Esophagus (tissue), 2 donors: ENCODE results near the gene SPTBN5. TPM values are rescaled to one million over a fixed set of nuclear protein-coding genes. Genes with fewer than 3 reads are reported as not detected.

Source experiments
- H3K27ac ChIP-seq, 2 donors: one replicate each; pipeline ENCODE4 v1.5.1; 2013; ENCODE audit warnings: low read depth in 2 of 2, mild to moderate bottlenecking in 2 of 2, inconsistent platforms in 1 of 2, low read length in 1 of 2, moderate library complexity in 1 of 2
- H3K27me3 ChIP-seq, 2 donors: one replicate each; pipeline ENCODE4 v1.6.1; 2013; ENCODE audit warnings: low read length in 2 of 2, control low read depth in 1 of 2, mild to moderate bottlenecking in 1 of 2; ENCODE audit not compliant: insufficient read depth in 2 of 2, control insufficient read depth in 1 of 2
- H3K36me3 ChIP-seq, 2 donors: one replicate each; pipeline ENCODE4 v1.6.1; 2013; ENCODE audit warnings: low read length in 1 of 2; ENCODE audit not compliant: control insufficient read depth in 2 of 2, insufficient read depth in 2 of 2
- H3K4me1 ChIP-seq, 2 donors: one replicate each; pipeline ENCODE4 v1.6.1; 2013; ENCODE audit warnings: low read length in 1 of 2; ENCODE audit not compliant: control insufficient read depth in 2 of 2, insufficient read depth in 2 of 2
- H3K4me3 ChIP-seq, 2 donors: one replicate each; pipeline ENCODE4 v1.5.1; 2013; ENCODE audit warnings: low read length in 2 of 2, mild to moderate bottlenecking in 2 of 2, low read depth in 1 of 2, moderate library complexity in 1 of 2
- H3K9me3 ChIP-seq, 2 donors: one replicate each; pipeline ENCODE4 v1.6.1; 2013; ENCODE audit warnings: mild to moderate bottlenecking in 2 of 2, low read depth in 1 of 2, low read length in 1 of 2, moderate library complexity in 1 of 2; ENCODE audit not compliant: control insufficient read depth in 2 of 2, insufficient read depth in 1 of 2
- WGBS, 2 donors: extraction: QIAGEN DNeasy Blood & Tissue Kit; methylation state at CpG; one replicate each; pipeline ENCODE4 v1.1.7; 2013; 5-methylcytosine and 5-hydroxymethylcytosine counted together
- polyA plus RNA-seq, 2 donors: library from polyadenylated mRNA; stranded (reverse); fragments of 200-250 nt; gene quantifications; one replicate each; pipeline ENCODE4 v1.2.3, GENCODE V29; 2013
- donor health status: healthy with polysubstance abuse.
- donor health status: Bipolar disorder and iron deficiency.

The SPTBN5 gene
- polyA plus RNA-seq, 2 donors, result 2.7 to 9.3 TPM

DNA sequence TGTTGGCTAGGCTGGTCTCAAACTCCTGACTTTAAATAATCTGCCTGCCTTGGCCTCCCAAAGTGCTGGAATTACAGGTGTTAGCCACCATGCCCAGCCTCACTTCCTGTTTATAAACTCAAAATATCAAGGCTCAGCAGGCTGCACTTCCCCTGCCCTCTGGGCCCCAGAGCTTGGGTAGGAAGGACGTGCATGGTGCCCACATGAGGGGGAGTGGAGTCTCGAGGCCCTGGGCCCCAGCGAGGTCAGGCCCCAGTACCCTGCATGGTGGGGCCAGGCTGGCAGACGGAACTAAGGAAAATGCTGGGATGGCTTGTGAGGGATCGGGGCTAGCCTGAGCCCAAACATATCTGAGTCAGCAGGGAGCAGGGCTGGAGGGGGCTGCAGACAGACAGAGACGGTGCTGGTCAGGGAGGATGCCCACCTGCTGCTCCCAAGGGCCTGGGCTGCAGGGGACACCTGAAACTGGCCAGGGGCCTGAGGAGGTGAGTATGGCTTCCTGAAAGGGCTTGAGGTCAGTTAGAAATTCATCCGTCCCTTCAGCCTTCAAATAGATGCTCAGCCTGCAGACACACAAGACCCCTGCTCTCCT is 5.1 kb downstream of the SPTBN5 start:
- no peak overlapping the region for H3K4me3 ChIP-seq
- H3K27me3 ChIP-seq, result no peaks in the 10 kb centered on the region
- no peaks in the 10 kb centered on the region for H3K36me3 ChIP-seq
- H3K9me3 ChIP-seq, result no peaks in the 10 kb centered on the region
- H3K4me1 ChIP-seq, result peaks cover 0 to 3% of the 10 kb centered on the region in 2 donors
- 84 to 86% methylated on average over 7 of the region's 7 CpGs for WGBS, 2 donors
- H3K27ac ChIP-seq, result no peak overlapping the region

DNA sequence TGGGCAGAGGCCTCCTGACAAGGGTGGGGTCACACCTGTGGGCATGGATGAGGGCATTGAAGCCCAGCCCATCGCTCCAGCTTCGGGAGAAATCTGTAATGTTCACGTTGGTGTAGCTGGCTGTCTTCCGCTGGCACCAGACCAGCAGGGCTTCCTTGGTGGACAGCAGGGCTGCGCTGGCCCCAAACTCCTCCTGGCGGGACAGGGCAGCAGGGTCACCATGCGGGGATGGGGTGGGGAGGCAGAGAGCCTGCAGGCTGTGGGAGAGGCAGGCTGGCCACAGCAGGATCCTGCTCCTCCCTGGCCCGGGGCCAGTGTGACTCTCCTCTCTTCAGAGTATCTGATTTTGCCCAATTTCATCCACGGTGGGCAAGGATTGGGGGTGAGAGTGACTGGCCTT is 6.0 kb downstream of the SPTBN5 start:
- 90% methylated on average over 9 of the region's 9 CpGs for WGBS, 2 donors
- Histone ChIP-seq H3K27ac (no peak overlapping the region), H3K4me1 (peaks cover 0 to 5% of the 10 kb centered on the region in 2 donors), H3K9me3 (no peaks in the 10 kb centered on the region), H3K36me3 (no peaks in the 10 kb centered on the region), H3K4me3 (no peak overlapping the region), H3K27me3 (no peaks in the 10 kb centered on the region)

DNA sequence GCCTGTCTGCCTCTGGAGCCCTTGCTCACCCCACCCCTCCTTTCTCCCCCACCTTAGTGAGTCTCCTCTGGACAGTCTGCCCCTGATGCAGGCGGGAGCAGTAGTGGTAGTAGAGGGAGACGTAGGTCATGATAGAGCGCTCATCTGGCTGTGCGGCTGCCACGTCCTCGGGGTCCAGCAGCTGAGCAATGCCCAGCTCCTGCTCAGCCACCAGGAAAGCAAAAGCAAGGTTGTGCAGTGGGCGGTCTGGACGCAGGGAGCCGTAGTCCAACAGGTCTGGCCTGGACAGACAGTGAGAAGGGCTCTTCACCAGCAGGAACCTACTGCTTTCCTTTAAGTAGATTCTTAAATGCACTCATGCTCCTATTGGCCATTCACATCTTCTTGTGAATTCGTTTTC is 6.7 kb downstream of the SPTBN5 start:
- Histone ChIP-seq H3K4me3 (no peak overlapping the region), H3K9me3 (no peaks in the 10 kb centered on the region), H3K4me1 (peaks cover 2 to 8% of the 10 kb centered on the region in 2 donors), H3K27ac (no peak overlapping the region), H3K27me3 (no peaks in the 10 kb centered on the region), H3K36me3 (no peaks in the 10 kb centered on the region)
- 95 to 97% methylated on average over 10 of the region's 10 CpGs for WGBS, 2 donors

DNA sequence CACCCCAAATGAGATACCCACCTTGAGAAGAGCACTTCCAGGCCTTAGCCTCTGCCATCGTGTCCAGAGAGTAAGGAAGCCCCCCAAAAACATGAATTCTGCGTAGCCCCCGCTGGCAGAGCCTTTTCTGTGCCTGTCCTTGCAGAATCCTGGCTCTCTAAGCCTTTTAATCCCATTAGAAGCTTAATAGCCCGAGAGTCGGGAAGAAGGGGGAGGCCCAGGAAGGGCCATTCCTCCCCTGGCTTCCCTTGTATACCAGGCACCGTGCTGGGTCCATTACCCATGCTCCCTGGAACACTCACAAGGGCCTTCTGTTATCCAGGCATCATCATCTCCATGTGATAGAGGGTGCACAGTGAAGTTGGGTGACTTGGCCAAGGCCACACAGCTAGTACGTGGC is 7.1 kb downstream of the SPTBN5 start:
- 87 to 90% methylated on average over 7 of the region's 7 CpGs for WGBS, 2 donors
- Histone ChIP-seq H3K4me1 (peaks cover 2 to 10% of the 10 kb centered on the region in 2 donors), H3K36me3 (no peaks in the 10 kb centered on the region), H3K9me3 (no peaks in the 10 kb centered on the region), H3K4me3 (no peak overlapping the region), H3K27ac (no peak overlapping the region), H3K27me3 (no peaks in the 10 kb centered on the region)

DNA sequence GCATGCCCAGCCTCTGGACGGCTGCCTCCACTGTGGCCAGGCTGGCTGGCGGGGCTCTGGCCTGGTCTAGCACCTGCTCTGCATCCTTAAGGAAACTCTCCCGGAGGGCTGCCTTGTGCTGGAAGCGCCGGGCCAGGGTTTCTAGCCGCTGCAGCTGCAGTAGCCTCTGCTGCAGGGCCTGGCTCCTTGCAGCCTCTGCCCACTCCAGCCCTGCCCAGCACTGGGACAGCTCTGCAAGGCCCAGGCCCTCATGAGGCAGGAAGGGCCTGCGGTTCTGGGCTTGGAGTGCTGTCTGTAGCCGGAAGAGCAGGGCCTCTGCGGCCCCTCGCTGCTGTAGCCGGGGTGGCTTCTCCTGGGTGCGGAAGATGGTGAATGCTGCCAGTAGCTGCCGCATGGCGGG is 8.0 kb downstream of the SPTBN5 start:
- Histone ChIP-seq H3K4me1 (peaks cover 2 to 18% of the 10 kb centered on the region in 2 donors), H3K4me3 (no peak overlapping the region), H3K27me3 (no peaks in the 10 kb centered on the region), H3K27ac (no peak overlapping the region), H3K9me3 (no peaks in the 10 kb centered on the region), H3K36me3 (no peaks in the 10 kb centered on the region)
- 96% methylated on average over 13 to 14 of the region's 14 CpGs for WGBS, 2 donors

DNA sequence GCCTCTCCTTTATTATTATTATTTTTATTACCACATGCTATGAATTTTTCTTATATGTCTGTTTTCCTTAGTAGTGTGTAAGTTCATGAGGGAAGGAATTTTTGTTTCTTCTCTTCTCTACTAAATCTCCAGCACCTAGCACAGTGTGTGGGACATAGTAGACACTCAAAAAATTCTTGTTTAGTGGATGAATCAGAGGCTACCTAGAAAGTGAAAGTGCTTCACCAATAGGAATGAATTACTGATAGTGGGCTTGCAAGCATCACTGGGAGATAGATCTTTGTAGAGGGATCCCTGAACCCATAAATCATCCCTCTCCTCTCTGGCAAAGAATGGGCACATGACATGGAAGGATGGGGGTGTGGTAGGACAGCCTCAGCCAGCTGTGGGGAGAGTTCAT is 8.5 kb downstream of the SPTBN5 start:
- H3K9me3 ChIP-seq, result no peaks in the 10 kb centered on the region

DNA sequence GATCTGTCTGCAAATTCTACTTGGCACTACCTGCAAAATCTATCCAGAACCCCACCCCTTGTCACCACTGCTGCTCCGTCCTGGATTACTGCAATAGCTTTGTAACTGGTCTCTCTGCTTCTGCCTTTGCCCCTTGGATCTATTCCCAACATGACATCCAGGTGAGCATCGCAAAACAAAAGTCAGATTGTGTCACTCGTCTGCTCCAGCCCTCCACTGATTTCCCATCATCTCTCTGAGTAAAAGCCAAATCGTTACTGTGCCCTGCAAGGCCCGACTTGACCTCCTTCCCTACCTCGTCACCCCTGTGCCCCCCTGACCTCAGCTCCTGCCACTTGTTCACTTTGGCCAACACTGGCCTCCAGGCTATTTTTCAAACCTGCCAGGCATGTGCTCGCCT is 9.4 kb downstream of the SPTBN5 start:
- peaks cover 2 to 30% of the 10 kb centered on the region in 2 donors for H3K4me1 ChIP-seq
- H3K4me3 ChIP-seq, result no peak overlapping the region
- 78 to 79% methylated on average over 7 of the region's 7 CpGs for WGBS, 2 donors
- no peaks in the 10 kb centered on the region for H3K36me3 ChIP-seq
- no peaks in the 10 kb centered on the region for H3K27me3 ChIP-seq
- H3K9me3 ChIP-seq, result no peaks in the 10 kb centered on the region
- no peak overlapping the region for H3K27ac ChIP-seq

More for the DNA sequence above, 8.5 kb downstream of the SPTBN5 start:
- Histone ChIP-seq H3K36me3 (no peaks in the 10 kb centered on the region), H3K4me3 (no peak overlapping the region), H3K27ac (no peak overlapping the region), H3K4me1 (peaks cover 2 to 23% of the 10 kb centered on the region in 2 donors), H3K27me3 (no peaks in the 10 kb centered on the region)

DNA sequence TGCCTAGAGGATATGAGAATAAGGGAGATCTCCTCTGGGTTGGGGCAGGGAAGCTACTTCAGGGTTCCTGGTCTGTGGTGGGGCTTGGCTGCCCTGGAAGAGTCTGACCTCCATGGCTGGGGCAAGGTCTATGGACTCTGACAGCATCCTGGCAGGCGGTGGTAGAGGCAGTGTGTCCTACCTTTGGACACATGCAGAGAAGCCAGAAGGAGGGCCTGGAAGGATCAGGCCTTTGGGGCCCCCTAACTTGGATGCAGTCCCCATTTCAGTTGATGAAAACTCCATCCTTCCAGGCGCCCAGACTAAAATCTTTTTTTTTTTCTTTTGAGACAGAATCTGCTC is 10.4 kb downstream of the SPTBN5 start:
- Histone ChIP-seq H3K9me3 (no peaks in the 10 kb centered on the region), H3K36me3 (no peaks in the 10 kb centered on the region), H3K4me1 (peaks cover 2 to 38% of the 10 kb centered on the region in 2 donors), H3K27me3 (no peaks in the 10 kb centered on the region), H3K4me3 (no peak overlapping the region), H3K27ac (no peak overlapping the region)
- 87 to 96% methylated on average over 2 of the region's 2 CpGs for WGBS, 2 donors

DNA sequence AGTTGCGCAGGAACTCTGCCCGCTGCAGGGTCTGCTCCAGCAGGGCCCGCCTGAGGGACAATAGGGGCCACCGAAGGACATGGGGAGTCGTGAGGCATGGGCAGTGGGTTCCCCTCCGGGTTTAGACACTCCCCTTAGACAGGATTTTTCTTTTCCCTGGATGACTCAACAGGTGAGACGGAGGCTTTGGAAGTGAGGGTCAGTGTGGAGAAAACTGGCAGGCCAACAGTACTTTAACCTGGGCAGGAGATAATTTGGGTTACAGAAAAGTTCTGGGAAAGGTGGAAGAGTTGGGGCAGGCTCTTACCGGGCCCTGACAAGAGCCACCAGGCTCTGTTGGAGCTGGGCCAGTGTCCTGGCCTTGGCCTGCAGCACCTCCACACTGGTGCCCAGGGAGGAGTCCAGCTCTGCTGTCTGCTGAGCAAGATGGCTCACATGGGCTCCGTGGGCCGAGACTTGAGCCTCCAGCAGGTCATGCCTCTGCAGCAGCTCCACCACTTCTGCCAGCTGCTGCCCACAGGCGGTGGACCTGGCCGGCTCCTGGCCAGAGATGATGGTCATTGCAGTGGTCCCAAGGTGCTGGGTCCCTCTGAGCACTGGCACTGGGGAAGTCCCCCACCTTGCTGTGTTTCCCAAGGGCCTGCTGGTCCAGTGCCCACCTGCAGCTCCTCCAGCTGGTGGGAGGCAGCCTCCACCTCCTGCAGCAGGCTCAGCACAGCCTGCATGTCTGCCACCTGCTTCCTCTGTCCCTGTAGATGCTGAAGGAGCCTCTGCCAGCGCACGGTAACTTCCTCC is 11.0 kb downstream of the SPTBN5 start:
- Histone ChIP-seq H3K27ac (no peak overlapping the region), H3K4me3 (peak overlapping the region; percentile 32 to 35)
- 60 to 61% methylated on average over 14 of the region's 14 CpGs for WGBS, 2 donors

More for the DNA sequence above, 11.0 kb downstream of the SPTBN5 start:
- Histone ChIP-seq H3K27me3 (no peaks in the 10 kb centered on the region), H3K9me3 (no peaks in the 10 kb centered on the region), H3K36me3 (no peaks in the 10 kb centered on the region), H3K4me1 (peaks cover 2 to 43% of the 10 kb centered on the region in 2 donors)
